Smooth muscle cell of the pulmonary artery (primary cell): ENCODE results near the gene NPEPPS. TPM values are rescaled to one million over a fixed set of nuclear protein-coding genes. Genes with fewer than 3 reads are reported as not detected.

ENCODE experiments used
- total RNA-seq: library from RNA; depleted of rRNA; stranded (reverse); fragments of >200 nt; gene quantifications from 2 replicates; pipeline ENCODE4 v1.2.3, GENCODE V29; 2014

The NPEPPS gene, protein sequence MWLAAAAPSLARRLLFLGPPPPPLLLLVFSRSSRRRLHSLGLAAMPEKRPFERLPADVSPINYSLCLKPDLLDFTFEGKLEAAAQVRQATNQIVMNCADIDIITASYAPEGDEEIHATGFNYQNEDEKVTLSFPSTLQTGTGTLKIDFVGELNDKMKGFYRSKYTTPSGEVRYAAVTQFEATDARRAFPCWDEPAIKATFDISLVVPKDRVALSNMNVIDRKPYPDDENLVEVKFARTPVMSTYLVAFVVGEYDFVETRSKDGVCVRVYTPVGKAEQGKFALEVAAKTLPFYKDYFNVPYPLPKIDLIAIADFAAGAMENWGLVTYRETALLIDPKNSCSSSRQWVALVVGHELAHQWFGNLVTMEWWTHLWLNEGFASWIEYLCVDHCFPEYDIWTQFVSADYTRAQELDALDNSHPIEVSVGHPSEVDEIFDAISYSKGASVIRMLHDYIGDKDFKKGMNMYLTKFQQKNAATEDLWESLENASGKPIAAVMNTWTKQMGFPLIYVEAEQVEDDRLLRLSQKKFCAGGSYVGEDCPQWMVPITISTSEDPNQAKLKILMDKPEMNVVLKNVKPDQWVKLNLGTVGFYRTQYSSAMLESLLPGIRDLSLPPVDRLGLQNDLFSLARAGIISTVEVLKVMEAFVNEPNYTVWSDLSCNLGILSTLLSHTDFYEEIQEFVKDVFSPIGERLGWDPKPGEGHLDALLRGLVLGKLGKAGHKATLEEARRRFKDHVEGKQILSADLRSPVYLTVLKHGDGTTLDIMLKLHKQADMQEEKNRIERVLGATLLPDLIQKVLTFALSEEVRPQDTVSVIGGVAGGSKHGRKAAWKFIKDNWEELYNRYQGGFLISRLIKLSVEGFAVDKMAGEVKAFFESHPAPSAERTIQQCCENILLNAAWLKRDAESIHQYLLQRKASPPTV
- 185 and 196 TPM in 2 replicates for total RNA-seq

DNA sequence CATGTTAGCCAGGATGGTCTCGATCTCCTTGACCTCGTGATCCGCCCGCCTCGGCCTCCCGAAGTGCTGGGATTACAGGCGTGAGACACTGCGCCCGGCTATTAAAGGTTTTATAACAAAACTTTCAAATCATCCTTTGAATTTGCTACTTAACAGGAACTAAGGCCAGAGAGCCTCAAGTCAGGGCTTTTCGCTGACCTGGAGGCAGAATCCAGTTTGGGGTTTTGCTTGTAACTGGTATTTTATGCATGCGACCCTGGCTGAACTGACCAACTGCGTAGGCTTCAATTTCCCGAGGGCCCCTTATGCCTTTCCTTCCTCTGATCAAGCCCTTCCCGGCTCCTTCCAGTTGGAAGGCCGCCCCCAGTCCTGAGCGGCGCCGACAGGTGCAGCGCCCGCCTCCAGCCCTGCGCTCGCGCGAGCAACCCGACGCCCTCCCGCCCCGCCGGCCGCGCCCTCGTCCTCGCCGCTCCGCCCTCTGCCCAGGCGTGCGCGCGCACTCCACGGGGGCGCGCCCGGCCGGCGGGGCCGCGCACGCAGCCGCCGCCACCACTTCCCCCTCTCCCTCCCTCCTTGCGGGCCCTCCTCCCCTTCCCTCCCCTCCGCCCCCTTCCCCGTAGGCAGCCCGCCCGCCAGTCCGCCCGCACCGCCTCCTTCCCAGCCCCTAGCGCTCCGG lies at the start of gene NPEPPS:
Gene NPEPPS, plus strand, starts transcription at position 552 of the 676 bp plus-strand sequence. CDS start 193 bp downstream, outside the sequence.

DNA sequence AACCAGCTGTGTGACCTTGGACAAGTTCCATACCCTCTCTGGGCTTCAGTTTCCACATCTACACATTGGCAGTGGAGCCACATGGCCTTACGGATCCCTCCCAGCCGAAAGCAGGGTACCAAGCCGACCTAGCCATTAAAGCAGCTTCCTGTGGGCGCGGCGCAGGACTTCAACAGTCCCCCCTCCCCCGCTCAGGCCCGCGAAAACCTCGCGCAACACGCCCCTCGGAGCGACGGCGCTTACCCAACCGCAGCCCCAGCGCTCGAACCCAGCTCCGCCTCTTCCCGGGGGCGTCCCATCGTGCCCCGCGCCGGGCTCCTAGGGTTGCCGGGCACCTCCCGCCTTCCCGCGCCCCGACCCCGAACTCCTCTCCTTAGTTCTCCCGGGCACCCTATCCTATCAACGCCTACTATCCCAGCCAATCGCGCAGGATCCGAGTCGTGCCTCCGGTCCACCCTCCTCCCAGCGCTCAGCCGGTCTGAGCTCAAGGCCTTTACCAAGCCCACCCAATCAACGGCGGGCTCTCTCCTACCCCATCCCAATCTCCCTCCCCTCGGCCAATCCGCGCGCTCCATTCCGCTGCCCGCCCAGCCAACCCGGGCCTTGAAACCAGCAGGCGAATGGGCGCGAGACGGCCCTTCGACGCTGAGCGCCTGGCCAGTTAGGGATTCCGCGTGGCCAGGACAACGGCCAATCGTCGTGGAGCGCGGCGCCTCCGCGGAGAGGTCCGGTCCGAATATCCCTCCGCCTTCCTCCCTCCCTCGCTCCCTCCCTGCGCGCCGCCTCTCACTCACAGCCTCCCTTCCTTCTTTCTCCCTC lies 118.5 kb downstream of the NPEPPS start, which contains the start of gene KPNB1:
Gene KPNB1, plus strand, starts transcription at position 767 of the 819 bp plus-strand sequence. CDS start 326 bp downstream, outside the sequence.

Other genes with a start within 250 kb of the NPEPPS start
- 5.1 and 5.3 TPM in 2 replicates for gene EFCAB13, start 207.2 kb upstream of the NPEPPS start, total RNA-seq
- gene KPNB1, start 118.8 kb downstream of the NPEPPS start, total RNA-seq = 327 and 374 TPM in 2 replicates
- gene TBKBP1, start 163.1 kb downstream of the NPEPPS start, total RNA-seq = 9.9 and 12.5 TPM in 2 replicates
- not detected in 2 replicates for gene TBX21, start 202.1 kb downstream of the NPEPPS start, total RNA-seq